Activated CD4-positive, alpha-beta memory T cell treated with anti-CD3 and anti-CD28 coated beads, Interleukin-2, amount 10 ng/mL, durations not matched to agents 7 days and 5 days (primary cell): ENCODE results near the gene EIF4E3. TPM values are rescaled to one million over a fixed set of nuclear protein-coding genes. Genes with fewer than 3 reads are reported as not detected.

Experiments
- CTCF ChIA-PET: fragments of 350-600 bp; sonication (Branson Sonifier 250); formaldehyde crosslinking; loops from one replicate; lab custom pipeline; 2021; ENCODE audit warnings: antibody characterized with exemption, inconsistent platforms; lab: Charles Lee
- POLR2A ChIA-PET: fragments of 350-600 bp; sonication (Branson Sonifier 250); formaldehyde crosslinking; loops from one replicate; lab custom pipeline; 2021; ENCODE audit warnings: antibody characterized with exemption; lab: Charles Lee
- DNase-seq: peaks from one replicate; pipeline ENCODE4 v3.0.0-alpha.2; 2020
- H3K27ac Mint-ChIP-seq: one replicate; pipeline ENCODE4 v1.8.0; 2021; ENCODE audit warnings: mild to moderate bottlenecking, mixed read lengths
- H3K27me3 Mint-ChIP-seq: one replicate; pipeline ENCODE4 v1.8.0; 2021; ENCODE audit warnings: mixed read lengths
- H3K36me3 Mint-ChIP-seq: one replicate; pipeline ENCODE4 v1.8.0; 2021; ENCODE audit warnings: low read depth, mixed read lengths
- H3K4me1 Mint-ChIP-seq: one replicate; pipeline ENCODE4 v1.8.0; 2021; ENCODE audit warnings: mixed read lengths
- H3K4me3 Mint-ChIP-seq: one replicate; pipeline ENCODE4 v1.8.0; 2021; ENCODE audit warnings: mild to moderate bottlenecking, mixed read lengths
- H3K9me3 Mint-ChIP-seq: one replicate; pipeline ENCODE4 v1.8.0; 2021; ENCODE audit warnings: mixed read lengths
- total RNA-seq, 2 experiments: library from RNA; stranded (reverse); gene quantifications; one replicate each; pipeline ENCODE4 v1.2.3, GENCODE V29; 2021

EIF4E3 gene
- total RNA-seq, 2 experiments from 2014 or later: 76.9 TPM

GRCh38 chr3:71629711-71630110 lies 95.5 kb downstream of the EIF4E3 start:
- Mint-ChIP-seq H3K36me3 (no peaks in the 10 kb centered on the region), H3K9me3 (no peaks in the 10 kb centered on the region), H3K27me3 (no peaks in the 10 kb centered on the region), H3K4me3 (no peak overlapping the region), H3K27ac (no peak overlapping the region), H3K4me1 (no peaks in the 10 kb centered on the region)
- CTCF ChIA-PET: no interaction called here
- DNase-seq: no peak
- POLR2A ChIA-PET: no interaction called here

DNA sequence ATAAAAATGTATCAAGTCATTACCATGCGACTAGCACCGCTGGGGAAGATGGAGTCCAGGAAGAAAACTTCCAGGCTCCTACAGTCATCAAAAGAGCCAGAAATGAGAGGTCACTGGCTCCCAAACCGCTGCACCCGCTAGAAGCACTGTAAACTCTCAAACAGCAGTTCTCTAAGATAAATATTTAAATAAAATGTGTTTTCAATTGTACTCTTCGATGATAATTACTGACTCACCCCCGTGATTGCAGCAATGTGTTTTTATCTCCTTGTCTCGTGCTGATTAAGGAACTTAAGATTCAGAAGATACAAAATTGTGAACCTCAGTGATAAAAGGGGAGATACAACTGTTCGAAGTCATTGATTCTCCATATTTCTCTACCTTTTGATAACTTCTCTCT lies 95.9 kb downstream of the EIF4E3 start:
- no peak for DNase-seq
- no peak overlapping the region for H3K4me3 Mint-ChIP-seq
- no peaks in the 10 kb centered on the region for H3K4me1 Mint-ChIP-seq
- CTCF ChIA-PET: no interaction called here
- H3K36me3 Mint-ChIP-seq: no peaks in the 10 kb centered on the region
- H3K27me3 Mint-ChIP-seq: no peaks in the 10 kb centered on the region
- POLR2A ChIA-PET: no interaction called here
- H3K27ac Mint-ChIP-seq: no peak overlapping the region
- no peaks in the 10 kb centered on the region for H3K9me3 Mint-ChIP-seq

GRCh38 chr3:71628522-71628921 lies 96.7 kb downstream of the EIF4E3 start:
- Mint-ChIP-seq H3K4me3 (no peak overlapping the region), H3K36me3 (no peaks in the 10 kb centered on the region), H3K9me3 (no peaks in the 10 kb centered on the region), H3K27ac (no peak overlapping the region), H3K27me3 (no peaks in the 10 kb centered on the region), H3K4me1 (no peaks in the 10 kb centered on the region)
- CTCF ChIA-PET: no interaction called here
- no peak for DNase-seq
- POLR2A ChIA-PET: no interaction called here

- CTCF ChIA-PET: no interaction called here
- Mint-ChIP-seq H3K27me3 (no peaks in the 10 kb centered on the region), H3K27ac (no peak overlapping the region), H3K4me1 (no peaks in the 10 kb centered on the region), H3K4me3 (no peak overlapping the region), H3K9me3 (no peaks in the 10 kb centered on the region), H3K36me3 (no peaks in the 10 kb centered on the region)
- no peak for DNase-seq
- POLR2A ChIA-PET: no interaction called here
Measured at GRCh38 chr3:71625676-71626075, 99.5 kb downstream of the EIF4E3 start.

Other genes with a start within 250 kb of the EIF4E3 start
- 10 to 100 TPM; 71.3 to 76.9 TPM for gene FOXP1, start 141.7 kb downstream of the EIF4E3 start, total RNA-seq
- 1 to 10 TPM; 3.0 to 3.1 TPM for gene GPR27, start 28.5 kb upstream of the EIF4E3 start, total RNA-seq
- gene PROK2, start 59.7 kb upstream of the EIF4E3 start, total RNA-seq: 1 to 10 TPM; 2.5 to 2.8 TPM